HepG2 (cell line): ENCODE results near the gene NET1. TPM values are rescaled to one million over a fixed set of nuclear protein-coding genes. Genes with fewer than 3 reads are reported as not detected.

ENCODE experiments used
- CENPX ChIP-seq: sonication (generic); formaldehyde crosslinking; IDR thresholded peaks from 2 replicates; pipeline ENCODE4 v1.9.0; 2021; ENCODE audit warnings: mild to moderate bottlenecking, missing genetic modification reagents, moderate library complexity
- ERF ChIP-seq: IDR thresholded peaks from 2 replicates; pipeline ENCODE4 v1.6.1; 2018; ENCODE audit warnings: missing biosample characterization, missing genetic modification reagents
- GTF3A ChIP-seq: sonication (generic); formaldehyde crosslinking; conservative IDR thresholded peaks from 2 replicates; pipeline ENCODE4 v1.4.0; 2020; ENCODE audit warnings: mild to moderate bottlenecking, missing genetic modification reagents
- MBNL3 ChIP-seq: fragments of 250-450 bp; sonication (Bioruptor Pico); conservative IDR thresholded peaks from 2 replicates; pipeline ENCODE4 v1.8.0; 2022; ENCODE audit warnings: mild to moderate bottlenecking, inconsistent platforms
- MTA3 ChIP-seq: sonication (generic); formaldehyde crosslinking; IDR thresholded peaks from 2 replicates; pipeline ENCODE4 v1.4.0; 2020; ENCODE audit warnings: missing genetic modification reagents
- POLR2AphosphoS2 ChIP-seq: IDR thresholded peaks from 2 replicates; pipeline ENCODE4 v1.6.1; 2011; ENCODE audit warnings: low read depth, low read length, improper control_type of control experiment
- RBAK ChIP-seq: sonication (generic); formaldehyde crosslinking; IDR thresholded peaks from 2 replicates; pipeline ENCODE4 v1.5.1; 2020; ENCODE audit warnings: mild to moderate bottlenecking, missing genetic modification reagents
- RCOR2 ChIP-seq: IDR thresholded peaks from 2 replicates; pipeline ENCODE4 v1.6.1; 2016; ENCODE audit warnings: missing biosample characterization, missing genetic modification reagents
- SIN3B ChIP-seq: fragments of 150-350 bp; IDR thresholded peaks from 2 replicates; pipeline ENCODE4 v1.6.1; 2014; ENCODE audit warnings: low read length
- SMARCC2 ChIP-seq: fragments of 450-650 bp; IDR thresholded peaks from 2 replicates; pipeline ENCODE4 v1.6.1; 2017; ENCODE audit warnings: antibody characterized with exemption, mild to moderate bottlenecking
- ZFP90 ChIP-seq: sonication (generic); formaldehyde crosslinking; IDR thresholded peaks from 2 replicates; pipeline ENCODE4 v1.8.0; 2022; ENCODE audit warnings: missing genetic modification reagents, mild to moderate bottlenecking, inconsistent platforms, borderline replicate concordance
- ZNF274 ChIP-seq: sonication (generic); formaldehyde crosslinking; IDR thresholded peaks from 2 replicates; pipeline ENCODE4 v1.5.1; 2020; ENCODE audit warnings: mild to moderate bottlenecking, missing genetic modification reagents
- ZNF3 ChIP-seq: IDR thresholded peaks from 2 replicates; pipeline ENCODE4 v1.7.0; 2017; ENCODE audit warnings: inconsistent platforms
- ZNF556 ChIP-seq: sonication (generic); formaldehyde crosslinking; IDR thresholded peaks from 2 replicates; pipeline ENCODE4 v1.4.0; 2020; ENCODE audit warnings: mild to moderate bottlenecking, missing genetic modification reagents, borderline replicate concordance
- ZNF567 ChIP-seq: sonication (generic); formaldehyde crosslinking; IDR thresholded peaks from 2 replicates; pipeline ENCODE4 v1.8.1; 2023; ENCODE audit warnings: mild to moderate bottlenecking, missing genetic modification reagents, borderline replicate concordance
- ZNF674 ChIP-seq: sonication (generic); formaldehyde crosslinking; IDR thresholded peaks from 2 replicates; pipeline ENCODE4 v1.5.0; 2020; ENCODE audit warnings: low read depth, mild to moderate bottlenecking, missing genetic modification reagents
- ZNF772 ChIP-seq: sonication (generic); formaldehyde crosslinking; IDR thresholded peaks from 2 replicates; pipeline ENCODE4 v1.5.0; 2020; ENCODE audit warnings: mild to moderate bottlenecking, missing genetic modification reagents
- ZNF776 ChIP-seq: sonication (generic); formaldehyde crosslinking; IDR thresholded peaks from 2 replicates; pipeline ENCODE4 v1.4.0; 2020; ENCODE audit warnings: mild to moderate bottlenecking, missing genetic modification reagents
- polyA plus RNA-seq, 8 experiments: library from polyadenylated mRNA; depleted of rRNA in 3 of 8; stranded (reverse) in 7 of 8; unstranded in 1 of 8; fragments of >200 nt; fragmentation: Illumina TruSeq in 4 of 8; extraction: Trizol in 4 of 8; gene quantifications; 2 replicates each; pipeline versions ENCODE4 v1.2.1 to v1.2.3, GENCODE V29; 2011 to 2016; ENCODE audit warnings: low read depth in 4 of 8, missing spikeins in 1 of 8, mixed read lengths in 1 of 8; ENCODE audit not compliant: insufficient read depth in 1 of 8
- total RNA-seq, 5 experiments: library from RNA; depleted of rRNA; stranded (reverse); fragments of >200 nt; fragmentation: Illumina TruSeq; extraction: Trizol; gene quantifications; 2 replicates each; pipeline ENCODE4 v1.2.3, GENCODE V29; 2016; ENCODE audit warnings: low read depth in 1 of 5
- TF ChIP-seq, protein P1 (sequence below): sonication (generic); formaldehyde crosslinking; IDR thresholded peaks from 2 replicates; pipeline ENCODE4 v1.9.0; 2022; ENCODE audit warnings: missing genetic modification reagents, mild to moderate bottlenecking, borderline replicate concordance
- TF ChIP-seq, protein P2 (sequence below): sonication (generic); formaldehyde crosslinking; IDR thresholded peaks from 2 replicates; pipeline ENCODE4 v1.4.0; 2020; ENCODE audit warnings: mild to moderate bottlenecking, missing genetic modification reagents
- TF ChIP-seq, protein P3 (sequence below): sonication (generic); formaldehyde crosslinking; IDR thresholded peaks from 2 replicates; pipeline ENCODE4 v1.4.0; 2020; ENCODE audit warnings: mild to moderate bottlenecking, missing genetic modification reagents
- TF ChIP-seq, protein P4 (sequence below): sonication (generic); IDR thresholded peaks from 2 replicates; pipeline ENCODE4 v1.6.1; 2016; ENCODE audit warnings: low read depth, borderline replicate concordance
- TF ChIP-seq, protein P5 (sequence below): IDR thresholded peaks from 2 replicates; pipeline ENCODE4 v1.6.1; 2016; ENCODE audit warnings: low read depth
- TF ChIP-seq, protein P6 (sequence below): sonication (generic); formaldehyde crosslinking; IDR thresholded peaks from 2 replicates; pipeline ENCODE4 v1.5.1; 2020; ENCODE audit warnings: missing genetic modification reagents, mild to moderate bottlenecking, borderline replicate concordance

Gene NET1
- total and polyA plus RNA-seq, 2 of the 13 experiments (the other 11 are each of a cell fraction or from before 2014, with no cell fraction given): 48.1 to 65.8 TPM

DNA sequence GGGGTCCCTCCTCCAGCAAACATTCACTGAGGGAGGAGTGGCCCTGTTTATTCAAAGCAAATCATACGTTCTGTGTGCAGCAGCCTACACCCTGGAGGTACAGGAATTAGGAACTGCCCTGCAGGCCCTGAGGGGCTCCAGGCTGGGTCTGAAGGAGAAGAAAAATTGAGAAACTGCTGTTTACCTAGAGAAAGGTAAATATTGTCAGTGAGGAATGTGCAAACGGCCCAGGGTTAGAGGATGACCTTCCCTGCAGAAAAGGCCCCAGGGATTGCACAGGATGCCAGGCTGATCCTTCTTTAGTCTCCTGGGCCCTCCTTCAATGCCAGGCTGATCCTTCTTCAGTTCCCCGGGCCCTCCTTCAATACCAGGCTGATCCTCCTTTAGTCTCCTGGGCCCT lies 81.3 kb downstream of the NET1 start (continued):
- TF ChIP-seq, protein P1, sequence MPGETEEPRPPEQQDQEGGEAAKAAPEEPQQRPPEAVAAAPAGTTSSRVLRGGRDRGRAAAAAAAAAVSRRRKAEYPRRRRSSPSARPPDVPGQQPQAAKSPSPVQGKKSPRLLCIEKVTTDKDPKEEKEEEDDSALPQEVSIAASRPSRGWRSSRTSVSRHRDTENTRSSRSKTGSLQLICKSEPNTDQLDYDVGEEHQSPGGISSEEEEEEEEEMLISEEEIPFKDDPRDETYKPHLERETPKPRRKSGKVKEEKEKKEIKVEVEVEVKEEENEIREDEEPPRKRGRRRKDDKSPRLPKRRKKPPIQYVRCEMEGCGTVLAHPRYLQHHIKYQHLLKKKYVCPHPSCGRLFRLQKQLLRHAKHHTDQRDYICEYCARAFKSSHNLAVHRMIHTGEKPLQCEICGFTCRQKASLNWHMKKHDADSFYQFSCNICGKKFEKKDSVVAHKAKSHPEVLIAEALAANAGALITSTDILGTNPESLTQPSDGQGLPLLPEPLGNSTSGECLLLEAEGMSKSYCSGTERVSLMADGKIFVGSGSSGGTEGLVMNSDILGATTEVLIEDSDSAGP (CRISPR knock-in tag): no peak
- no peak for TF ChIP-seq ZNF274
- TF ChIP-seq CENPX: no peak
- TF ChIP-seq ZNF772 (CRISPR knock-in tag): no peak
- no peak for TF ChIP-seq ZNF776 (CRISPR knock-in tag)
- TF ChIP-seq, protein P2, sequence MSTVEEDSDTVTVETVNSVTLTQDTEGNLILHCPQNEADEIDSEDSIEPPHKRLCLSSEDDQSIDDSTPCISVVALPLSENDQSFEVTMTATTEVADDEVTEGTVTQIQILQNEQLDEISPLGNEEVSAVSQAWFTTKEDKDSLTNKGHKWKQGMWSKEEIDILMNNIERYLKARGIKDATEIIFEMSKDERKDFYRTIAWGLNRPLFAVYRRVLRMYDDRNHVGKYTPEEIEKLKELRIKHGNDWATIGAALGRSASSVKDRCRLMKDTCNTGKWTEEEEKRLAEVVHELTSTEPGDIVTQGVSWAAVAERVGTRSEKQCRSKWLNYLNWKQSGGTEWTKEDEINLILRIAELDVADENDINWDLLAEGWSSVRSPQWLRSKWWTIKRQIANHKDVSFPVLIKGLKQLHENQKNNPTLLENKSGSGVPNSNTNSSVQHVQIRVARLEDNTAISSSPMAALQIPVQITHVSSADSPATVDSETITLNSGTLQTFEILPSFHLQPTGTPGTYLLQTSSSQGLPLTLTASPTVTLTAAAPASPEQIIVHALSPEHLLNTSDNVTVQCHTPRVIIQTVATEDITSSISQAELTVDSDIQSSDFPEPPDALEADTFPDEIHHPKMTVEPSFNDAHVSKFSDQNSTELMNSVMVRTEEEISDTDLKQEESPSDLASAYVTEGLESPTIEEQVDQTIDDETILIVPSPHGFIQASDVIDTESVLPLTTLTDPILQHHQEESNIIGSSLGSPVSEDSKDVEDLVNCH: no peak
- TF ChIP-seq RCOR2 (CRISPR knock-in tag): no peak
- TF ChIP-seq ZNF674 (CRISPR knock-in tag): no peak
- TF ChIP-seq, protein P3, sequence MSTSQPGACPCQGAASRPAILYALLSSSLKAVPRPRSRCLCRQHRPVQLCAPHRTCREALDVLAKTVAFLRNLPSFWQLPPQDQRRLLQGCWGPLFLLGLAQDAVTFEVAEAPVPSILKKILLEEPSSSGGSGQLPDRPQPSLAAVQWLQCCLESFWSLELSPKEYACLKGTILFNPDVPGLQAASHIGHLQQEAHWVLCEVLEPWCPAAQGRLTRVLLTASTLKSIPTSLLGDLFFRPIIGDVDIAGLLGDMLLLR (CRISPR knock-in tag): no peak
- no peak for TF ChIP-seq MTA3
- no peak for TF ChIP-seq ZNF556 (CRISPR knock-in tag)
- no peak for TF ChIP-seq MBNL3 (CRISPR knock-in tag)
- TF ChIP-seq SIN3B: no peak
- TF ChIP-seq ZNF567: no peak
- TF ChIP-seq ZFP90: no peak
- no peak for TF ChIP-seq RBAK
- no peak for TF ChIP-seq ZNF3 (CRISPR knock-in tag)
- no peak for TF ChIP-seq SMARCC2
- no peak for TF ChIP-seq GTF3A (CRISPR knock-in tag)
- TF ChIP-seq, protein P4, sequence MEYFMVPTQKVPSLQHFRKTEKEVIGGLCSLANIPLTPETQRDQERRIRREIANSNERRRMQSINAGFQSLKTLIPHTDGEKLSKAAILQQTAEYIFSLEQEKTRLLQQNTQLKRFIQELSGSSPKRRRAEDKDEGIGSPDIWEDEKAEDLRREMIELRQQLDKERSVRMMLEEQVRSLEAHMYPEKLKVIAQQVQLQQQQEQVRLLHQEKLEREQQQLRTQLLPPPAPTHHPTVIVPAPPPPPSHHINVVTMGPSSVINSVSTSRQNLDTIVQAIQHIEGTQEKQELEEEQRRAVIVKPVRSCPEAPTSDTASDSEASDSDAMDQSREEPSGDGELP: no peak
- no peak for TF ChIP-seq ERF (CRISPR knock-in tag)
- no peak for TF ChIP-seq POLR2AphosphoS2
- TF ChIP-seq, protein P5, sequence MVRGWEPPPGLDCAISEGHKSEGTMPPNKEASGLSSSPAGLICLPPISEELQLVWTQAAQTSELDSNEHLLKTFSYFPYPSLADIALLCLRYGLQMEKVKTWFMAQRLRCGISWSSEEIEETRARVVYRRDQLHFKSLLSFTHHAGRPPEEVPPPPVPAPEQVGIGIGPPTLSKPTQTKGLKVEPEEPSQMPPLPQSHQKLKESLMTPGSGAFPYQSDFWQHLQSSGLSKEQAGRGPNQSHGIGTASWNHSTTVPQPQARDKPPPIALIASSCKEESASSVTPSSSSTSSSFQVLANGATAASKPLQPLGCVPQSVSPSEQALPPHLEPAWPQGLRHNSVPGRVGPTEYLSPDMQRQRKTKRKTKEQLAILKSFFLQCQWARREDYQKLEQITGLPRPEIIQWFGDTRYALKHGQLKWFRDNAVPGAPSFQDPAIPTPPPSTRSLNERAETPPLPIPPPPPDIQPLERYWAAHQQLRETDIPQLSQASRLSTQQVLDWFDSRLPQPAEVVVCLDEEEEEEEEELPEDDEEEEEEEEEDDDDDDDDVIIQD (CRISPR knock-in tag): no peak
- TF ChIP-seq, protein P6, sequence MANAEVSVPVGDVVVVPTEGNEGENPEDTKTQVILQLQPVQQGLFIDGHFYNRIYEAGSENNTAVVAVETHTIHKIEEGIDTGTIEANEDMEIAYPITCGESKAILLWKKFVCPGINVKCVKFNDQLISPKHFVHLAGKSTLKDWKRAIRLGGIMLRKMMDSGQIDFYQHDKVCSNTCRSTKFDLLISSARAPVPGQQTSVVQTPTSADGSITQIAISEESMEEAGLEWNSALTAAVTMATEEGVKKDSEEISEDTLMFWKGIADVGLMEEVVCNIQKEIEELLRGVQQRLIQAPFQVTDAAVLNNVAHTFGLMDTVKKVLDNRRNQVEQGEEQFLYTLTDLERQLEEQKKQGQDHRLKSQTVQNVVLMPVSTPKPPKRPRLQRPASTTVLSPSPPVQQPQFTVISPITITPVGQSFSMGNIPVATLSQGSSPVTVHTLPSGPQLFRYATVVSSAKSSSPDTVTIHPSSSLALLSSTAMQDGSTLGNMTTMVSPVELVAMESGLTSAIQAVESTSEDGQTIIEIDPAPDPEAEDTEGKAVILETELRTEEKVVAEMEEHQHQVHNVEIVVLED (CRISPR knock-in tag): no peak
